Endothelial cell (in vitro differentiated cells): ENCODE data around the gene LAMTOR4. TPM values are rescaled to one million over a fixed set of nuclear protein-coding genes. Genes with fewer than 3 reads are reported as not detected.

Source experiments
- DNase-seq: peaks from one replicate; pipeline ENCODE4 v3.0.0; 2021; ENCODE audit warnings: low spot score
- H3K27ac Mint-ChIP-seq: one replicate; pipeline ENCODE4 v1.8.0; 2021; ENCODE audit warnings: mixed read lengths, inconsistent platforms; ENCODE audit not compliant: unreplicated experiment
- H3K27me3 Mint-ChIP-seq: one replicate; pipeline ENCODE4 v1.8.0; 2021; ENCODE audit warnings: mild to moderate bottlenecking, moderate library complexity, mixed read lengths, inconsistent platforms; ENCODE audit not compliant: unreplicated experiment
- H3K36me3 Mint-ChIP-seq: one replicate; pipeline ENCODE4 v1.8.0; 2021; ENCODE audit warnings: mild to moderate bottlenecking, low read depth, mixed read lengths, inconsistent platforms; ENCODE audit not compliant: unreplicated experiment
- H3K4me1 Mint-ChIP-seq: one replicate; pipeline ENCODE4 v1.8.0; 2021; ENCODE audit warnings: mild to moderate bottlenecking, mixed read lengths, inconsistent platforms; ENCODE audit not compliant: unreplicated experiment
- H3K4me3 Mint-ChIP-seq: one replicate; pipeline ENCODE4 v1.8.0; 2021; ENCODE audit warnings: mild to moderate bottlenecking, mixed read lengths, inconsistent platforms; ENCODE audit not compliant: unreplicated experiment
- H3K9me3 Mint-ChIP-seq: one replicate; pipeline ENCODE4 v1.8.0; 2021; ENCODE audit warnings: mixed read lengths, inconsistent platforms; ENCODE audit not compliant: unreplicated experiment
- total RNA-seq: library from RNA; stranded (reverse); fragmentation: NEBNext Ultra II Directional; extraction: Animal tissue kit (Norgen Biotek cat#: 25700); gene quantifications from one replicate; pipeline ENCODE4 v1.2.1, GENCODE V29; 2021; ENCODE audit not compliant: unreplicated experiment
- TF ChIP-seq, protein P1 (sequence below): fragments of 200-600 bp; sonication (generic); IDR thresholded peaks from one replicate; pipeline ENCODE4 v1.5.0; 2021; ENCODE audit warnings: antibody characterized with exemption; ENCODE audit not compliant: unreplicated experiment

Gene LAMTOR4
- total RNA-seq, 1 donor from 2014 or later = 68.6 TPM

DNA sequence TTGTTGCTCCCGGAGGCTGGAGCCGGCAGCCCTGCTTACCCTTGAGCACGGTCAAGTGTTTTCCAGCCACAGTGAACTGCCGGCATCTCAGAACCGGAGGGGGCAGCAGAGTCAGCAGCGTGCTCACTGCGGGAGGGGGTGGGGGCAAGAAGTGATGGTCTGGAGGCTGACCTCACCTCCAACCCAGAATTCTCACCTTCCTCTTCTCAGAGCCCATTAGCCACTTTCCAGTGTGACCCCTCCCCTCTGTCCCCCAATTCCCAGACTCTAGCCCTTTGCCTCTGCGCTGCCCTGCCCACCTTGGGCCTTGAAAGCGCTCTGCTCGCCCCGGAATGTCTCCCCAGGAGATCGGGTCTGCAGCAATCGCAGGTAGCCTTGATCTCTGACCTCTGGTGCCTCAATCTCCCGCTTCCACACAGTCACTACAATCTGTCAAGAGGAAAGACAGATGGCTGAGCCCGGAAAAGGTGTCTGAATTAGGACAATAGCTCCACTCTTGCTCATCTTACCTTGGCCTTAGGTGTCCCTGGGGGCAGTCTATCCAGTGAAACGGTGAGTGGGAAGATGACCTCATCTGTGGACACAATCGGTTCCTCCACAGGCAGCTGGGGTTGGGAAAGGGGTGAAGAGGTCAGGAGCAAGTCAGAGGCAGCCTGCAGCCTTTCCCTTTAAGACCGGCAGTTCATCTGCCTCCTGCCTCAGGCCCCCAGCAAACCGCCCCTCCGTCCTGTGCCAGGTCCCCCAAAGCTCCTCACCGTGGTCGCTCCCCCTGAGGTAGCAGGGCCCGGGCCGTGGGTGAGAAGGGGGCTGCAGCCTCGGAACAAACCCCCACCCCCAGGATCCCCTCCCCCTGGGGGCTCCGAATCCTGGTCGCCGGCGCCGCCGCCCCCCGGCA lies 8.9 kb downstream of the LAMTOR4 start:
- Mint-ChIP-seq H3K36me3 (peaks cover 16% of the 10 kb centered on the region), H3K27me3 (peaks cover 19% of the 10 kb centered on the region), H3K4me3 (peak overlapping the region; percentile 84), H3K9me3 (no peaks in the 10 kb centered on the region), H3K4me1 (peaks cover 25% of the 10 kb centered on the region), H3K27ac (peak overlapping the region; percentile 38)
- TF ChIP-seq, protein P1, sequence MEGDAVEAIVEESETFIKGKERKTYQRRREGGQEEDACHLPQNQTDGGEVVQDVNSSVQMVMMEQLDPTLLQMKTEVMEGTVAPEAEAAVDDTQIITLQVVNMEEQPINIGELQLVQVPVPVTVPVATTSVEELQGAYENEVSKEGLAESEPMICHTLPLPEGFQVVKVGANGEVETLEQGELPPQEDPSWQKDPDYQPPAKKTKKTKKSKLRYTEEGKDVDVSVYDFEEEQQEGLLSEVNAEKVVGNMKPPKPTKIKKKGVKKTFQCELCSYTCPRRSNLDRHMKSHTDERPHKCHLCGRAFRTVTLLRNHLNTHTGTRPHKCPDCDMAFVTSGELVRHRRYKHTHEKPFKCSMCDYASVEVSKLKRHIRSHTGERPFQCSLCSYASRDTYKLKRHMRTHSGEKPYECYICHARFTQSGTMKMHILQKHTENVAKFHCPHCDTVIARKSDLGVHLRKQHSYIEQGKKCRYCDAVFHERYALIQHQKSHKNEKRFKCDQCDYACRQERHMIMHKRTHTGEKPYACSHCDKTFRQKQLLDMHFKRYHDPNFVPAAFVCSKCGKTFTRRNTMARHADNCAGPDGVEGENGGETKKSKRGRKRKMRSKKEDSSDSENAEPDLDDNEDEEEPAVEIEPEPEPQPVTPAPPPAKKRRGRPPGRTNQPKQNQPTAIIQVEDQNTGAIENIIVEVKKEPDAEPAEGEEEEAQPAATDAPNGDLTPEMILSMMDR = no peak
- DNase-seq = peak; percentile 39

DNA sequence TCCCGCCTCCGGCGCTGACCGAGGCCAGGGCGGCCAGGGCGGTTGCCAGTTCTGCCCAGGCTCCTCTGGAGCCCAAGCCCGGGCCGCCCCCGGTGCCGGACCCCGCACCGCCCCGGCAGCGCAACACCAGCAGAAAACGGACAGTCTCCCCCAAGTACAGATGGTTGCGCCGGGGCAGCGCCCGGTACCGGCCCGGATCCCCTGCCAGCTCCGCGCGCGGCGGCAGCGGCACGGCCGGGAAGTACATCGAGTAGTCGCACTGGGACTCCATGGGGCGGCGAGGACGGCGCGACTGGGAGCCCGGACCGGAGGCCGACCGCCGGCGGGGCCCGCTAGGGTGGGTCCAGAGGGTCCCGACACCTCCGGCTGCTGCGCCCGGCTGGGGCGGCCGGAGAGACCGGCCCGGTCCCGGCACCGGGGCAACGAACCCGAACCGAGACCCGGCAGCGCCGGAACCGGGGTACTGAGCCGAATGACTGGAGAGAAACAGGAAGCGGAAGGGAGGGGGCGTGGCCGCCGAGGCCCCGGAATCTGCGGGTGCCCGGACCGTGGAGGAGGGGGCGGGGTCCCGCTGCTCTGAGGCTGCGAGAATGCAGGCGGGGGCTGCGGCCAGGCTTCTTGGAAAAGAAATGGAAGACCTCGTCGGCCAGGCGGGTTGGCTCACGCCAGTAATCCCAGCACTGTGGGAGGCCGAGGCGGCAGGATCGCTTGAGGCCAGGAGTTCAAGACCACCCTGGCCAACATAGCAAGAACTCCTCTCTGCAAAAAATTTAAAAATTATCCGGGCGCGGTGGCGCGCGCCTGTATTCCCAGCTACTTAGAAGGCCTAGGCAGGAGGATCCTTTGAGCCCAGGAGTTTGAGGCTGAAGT lies 9.7 kb downstream of the LAMTOR4 start, which contains the start of gene TRAPPC14:
TRAPPC14 (minus strand) TSS at position 495 of the 870 bp plus-strand sequence; CDS start at position 271, 224 bp downstream.
- Mint-ChIP-seq H3K36me3 (peaks cover 14% of the 10 kb centered on the region), H3K27ac (peak within 1 kb of the TSS; percentile 84), H3K4me1 (peaks cover 21% of the 10 kb centered on the region), H3K4me3 (peak within 1 kb of the TSS; percentile 87), H3K9me3 (no peaks in the 10 kb centered on the region), H3K27me3 (peaks cover 19% of the 10 kb centered on the region)
- peak; percentile 86 for DNase-seq
- TF ChIP-seq, protein P1 = no peak

DNA sequence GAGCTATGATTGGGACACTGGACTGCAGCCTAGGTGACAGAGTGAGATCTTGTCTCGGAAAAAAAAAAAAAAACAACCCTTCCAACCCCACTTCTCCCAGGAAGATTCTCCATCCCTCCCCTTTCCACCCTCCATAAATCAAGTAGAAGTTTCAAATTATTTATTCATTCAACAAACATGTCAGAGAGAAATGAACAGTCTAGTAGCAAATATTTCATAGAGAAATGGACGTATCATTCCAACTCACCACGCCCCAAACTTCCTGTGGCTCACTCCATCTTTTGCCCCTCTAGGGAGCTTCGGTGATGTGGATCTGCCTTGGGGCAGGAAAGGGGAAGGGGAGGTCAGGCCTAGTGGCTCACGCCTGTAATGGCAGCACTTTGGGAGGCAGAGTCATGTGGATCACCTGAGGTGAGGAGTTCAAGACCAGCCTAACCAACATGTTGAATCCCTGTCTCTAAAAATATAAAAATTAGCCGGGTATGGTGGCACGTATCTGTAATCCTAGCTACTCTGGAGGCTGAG lies 10.4 kb downstream of the LAMTOR4 start:
- Mint-ChIP-seq H3K4me1 (peaks cover 20% of the 10 kb centered on the region), H3K27me3 (peaks cover 19% of the 10 kb centered on the region), H3K36me3 (peaks cover 13% of the 10 kb centered on the region), H3K9me3 (no peaks in the 10 kb centered on the region), H3K4me3 (peak overlapping the region; percentile 87), H3K27ac (peak overlapping the region; percentile 84)
- TF ChIP-seq, protein P1 = no peak
- no peak for DNase-seq

DNA sequence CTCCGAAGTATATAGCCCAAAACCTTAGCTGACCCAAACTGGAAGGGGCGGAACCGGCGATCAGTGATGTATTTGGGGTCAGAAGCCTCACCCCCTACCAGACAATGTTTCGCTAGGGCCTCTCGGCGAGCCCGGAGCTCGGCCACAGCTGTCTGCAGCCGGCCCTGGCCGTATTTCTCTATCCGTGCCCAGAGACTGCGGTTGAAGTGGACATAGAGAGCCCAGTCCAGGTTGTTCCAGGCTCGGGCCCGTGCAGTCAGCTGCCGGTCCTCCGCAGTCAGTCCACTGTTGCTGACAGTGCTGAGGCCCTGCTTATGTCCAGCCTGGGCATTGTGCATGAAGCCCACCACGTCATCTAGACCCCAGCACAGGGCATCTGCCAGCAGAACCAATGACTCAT lies 11.3 kb downstream of the LAMTOR4 start:
- peaks cover 20% of the 10 kb centered on the region for H3K4me1 Mint-ChIP-seq

More for the DNA sequence above, 11.3 kb downstream of the LAMTOR4 start:
- TF ChIP-seq, protein P1 = no peak
- Mint-ChIP-seq H3K27ac (no peak overlapping the region), H3K36me3 (peaks cover 12% of the 10 kb centered on the region), H3K9me3 (no peaks in the 10 kb centered on the region), H3K27me3 (peaks cover 19% of the 10 kb centered on the region), H3K4me3 (no peak overlapping the region)
- no peak for DNase-seq
